Activated T-helper 1 cell treated with anti-CD3 and anti-CD28 coated beads, Interleukin-2, amount 50 U/mL, for 16 hours (primary cell): Measurements from ENCODE around the gene HIVEP3.

Experiments used
- DNase-seq, 2 donors: peaks; one replicate each; pipeline ENCODE4 v3.0.0-alpha.2; 2020; ENCODE audit warnings: low read depth in 1 of 2, low spot score in 1 of 2

The HIVEP3 gene

DNA sequence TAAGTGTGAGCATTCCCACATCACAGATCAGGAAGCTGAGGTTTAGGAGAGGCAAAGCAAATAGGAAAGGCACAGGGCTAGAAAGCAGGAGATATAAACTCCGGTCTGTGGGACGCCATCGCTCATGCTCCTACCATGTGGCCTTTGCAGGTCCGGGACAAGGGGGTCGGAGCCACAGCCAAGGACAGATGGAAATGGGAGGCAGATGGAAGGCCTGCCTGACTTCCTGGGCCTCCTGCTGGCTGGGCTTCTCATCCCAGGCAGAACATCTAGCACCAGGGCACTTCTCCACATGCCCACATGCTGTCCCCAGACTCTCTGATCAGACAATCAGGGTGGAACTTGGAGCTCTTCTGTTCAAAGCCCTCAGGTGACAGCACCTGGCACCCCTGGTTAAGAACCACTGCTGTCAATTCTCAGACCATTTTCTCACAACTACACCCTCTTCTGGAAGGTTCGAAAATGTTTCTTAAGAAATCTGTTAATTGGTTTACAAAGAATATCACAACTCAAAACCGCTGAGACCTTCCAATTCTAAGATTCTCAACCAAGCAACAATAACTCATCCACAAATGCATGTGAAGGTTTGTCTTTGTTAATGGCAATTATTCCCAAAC is 260.9 kb downstream of the HIVEP3 start:
- DNase-seq, result no peak

GRCh38 chr1:41656825-41657500 is 261.8 kb downstream of the HIVEP3 start:
- DNase-seq, result no peak

DNA sequence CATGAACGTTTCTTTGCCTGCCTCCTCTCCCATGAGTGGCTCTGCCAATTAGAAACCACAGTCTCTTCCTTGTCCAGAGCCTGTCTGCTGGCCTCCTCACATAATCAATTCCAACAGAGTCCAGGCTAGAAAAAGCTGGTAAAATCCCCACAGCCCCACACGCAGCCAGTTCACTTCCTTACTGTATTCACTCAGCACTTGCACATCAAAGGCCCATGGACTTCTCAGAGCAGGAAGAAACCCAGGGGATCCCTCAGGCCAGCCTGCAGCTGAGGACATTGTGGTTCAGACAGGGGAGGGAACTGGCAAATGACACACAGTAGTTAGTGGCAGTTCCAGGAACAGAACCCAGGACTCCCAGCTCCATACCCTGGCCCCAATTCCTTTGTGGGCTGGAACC is 262.7 kb downstream of the HIVEP3 start:
- no peak for DNase-seq

DNA sequence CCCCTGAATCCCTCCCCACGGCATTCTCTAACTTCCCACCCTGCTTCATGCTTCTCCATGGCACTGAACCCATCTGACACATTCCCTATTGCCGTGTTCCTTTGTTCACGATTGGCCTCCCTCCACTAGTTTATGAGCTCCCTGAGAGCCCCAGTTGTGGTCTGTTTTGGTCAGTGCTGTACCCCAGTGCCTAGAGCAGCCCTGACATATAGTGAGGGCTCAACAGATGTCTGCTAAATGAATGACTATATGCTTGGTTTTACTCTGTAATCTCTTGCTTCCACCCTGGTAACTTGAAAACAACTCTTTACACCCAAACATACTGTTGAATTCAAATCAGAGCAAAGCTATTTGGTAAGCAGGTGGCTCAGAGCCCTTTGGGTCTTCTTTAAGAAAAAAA is 263.1 kb downstream of the HIVEP3 start:
- DNase-seq, result no peak

DNA sequence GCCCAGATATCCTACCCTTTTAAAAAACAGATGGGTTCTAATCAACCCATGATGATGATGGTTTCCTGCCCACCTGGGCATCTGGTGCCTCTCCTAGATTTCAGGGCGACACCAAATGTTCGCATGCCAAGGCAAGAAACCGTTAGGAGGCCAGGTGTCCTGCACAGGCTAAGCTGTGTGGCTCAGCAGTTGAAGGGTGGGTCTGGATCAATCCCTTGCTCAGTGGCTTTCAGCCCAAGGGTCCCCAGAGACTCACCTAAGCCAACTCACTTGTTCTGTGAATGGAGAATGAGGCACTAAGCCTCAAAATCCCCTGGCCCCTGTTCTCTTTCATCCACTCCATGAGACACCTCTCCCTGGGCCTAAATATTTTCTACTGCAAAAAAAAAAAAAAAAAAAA is 265.1 kb downstream of the HIVEP3 start:
- no peak for DNase-seq

DNA sequence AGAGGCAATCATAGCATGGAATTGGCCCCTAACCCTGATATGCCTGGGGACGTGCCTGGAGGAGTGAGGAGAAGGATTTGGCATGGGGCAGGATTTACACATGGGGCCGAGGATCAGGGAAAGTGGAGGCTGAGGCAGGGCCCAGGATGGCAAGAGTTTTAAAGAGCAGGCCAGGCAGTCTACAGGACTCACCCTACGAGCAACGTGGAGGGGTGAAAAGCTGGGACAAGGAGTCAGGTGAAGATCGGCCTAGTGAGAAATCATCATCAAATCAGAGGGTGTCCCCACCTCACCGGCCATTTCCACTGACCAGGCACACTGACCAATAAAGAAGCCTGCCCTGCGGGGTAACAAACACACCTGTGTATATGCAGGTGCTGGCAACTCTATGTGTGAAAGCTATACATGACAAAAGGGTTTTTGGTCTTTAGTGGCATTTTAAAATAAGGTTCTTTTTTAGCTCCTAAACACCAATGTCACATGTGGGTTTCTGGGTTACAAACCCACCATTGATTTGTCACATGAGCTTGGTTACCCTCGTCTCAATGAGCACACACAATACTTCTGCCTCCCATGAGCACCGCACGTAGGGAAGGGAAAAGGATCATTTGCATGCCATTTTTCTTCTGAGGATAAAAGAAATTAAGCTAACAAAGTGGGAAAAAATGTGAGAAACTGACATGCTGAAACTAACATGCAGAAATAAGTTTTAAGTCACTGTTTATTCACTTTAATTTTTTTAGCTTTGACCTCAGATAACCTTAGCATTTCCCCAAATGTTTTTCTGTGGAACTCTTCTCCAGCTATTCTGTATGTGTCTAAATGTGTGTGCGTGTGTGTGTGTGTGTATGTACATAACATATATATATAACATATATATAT is 266.1 kb downstream of the HIVEP3 start:
- DNase-seq, result no peak

GRCh38 chr1:41650028-41650880 is 268.5 kb downstream of the HIVEP3 start:
- DNase-seq, result no peak

GRCh38 chr1:41649396-41650027 is 269.2 kb downstream of the HIVEP3 start:
- no peak for DNase-seq

DNA sequence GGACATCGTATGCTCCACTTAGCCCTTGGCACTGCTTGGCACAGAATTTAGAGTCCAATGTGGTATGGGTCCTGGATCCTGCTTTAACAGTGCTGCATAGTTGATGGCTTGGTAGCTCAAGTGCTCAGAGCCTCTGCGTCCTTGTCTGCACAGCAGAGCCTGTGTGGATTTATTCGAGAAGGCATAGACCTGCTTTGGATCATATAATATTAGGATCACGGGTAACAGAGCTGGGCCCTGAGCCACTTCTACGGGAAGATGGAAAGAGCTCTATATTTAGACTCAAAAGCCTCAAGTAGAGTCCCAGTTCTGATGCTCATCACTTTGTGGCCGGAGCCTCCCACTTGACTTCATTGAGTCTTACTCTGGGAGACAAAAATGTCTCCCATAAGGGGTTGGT is 269.9 kb downstream of the HIVEP3 start:
- DNase-seq, result no peak

DNA sequence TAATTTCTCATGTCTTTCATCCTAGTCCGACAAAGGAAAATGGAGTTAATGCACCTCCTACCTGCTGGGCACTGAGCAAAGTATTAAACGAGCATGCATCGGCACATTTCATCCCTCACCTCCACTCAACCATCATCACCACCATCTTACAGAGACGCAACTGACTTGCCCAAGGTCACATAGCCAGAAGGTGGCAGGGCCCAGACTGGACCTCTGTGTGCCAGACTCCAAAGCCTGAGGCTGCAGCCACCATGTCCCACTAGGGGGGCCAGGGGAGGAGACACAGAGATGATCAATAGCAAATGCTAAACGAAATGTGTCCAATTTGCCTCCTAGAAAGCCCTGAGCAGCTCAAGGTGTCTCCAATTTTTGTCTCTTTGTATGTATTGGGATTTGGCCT is 270.5 kb downstream of the HIVEP3 start:
- no peak for DNase-seq

GRCh38 chr1:41647221-41648135 is 271.2 kb downstream of the HIVEP3 start:
- no peak for DNase-seq

DNA sequence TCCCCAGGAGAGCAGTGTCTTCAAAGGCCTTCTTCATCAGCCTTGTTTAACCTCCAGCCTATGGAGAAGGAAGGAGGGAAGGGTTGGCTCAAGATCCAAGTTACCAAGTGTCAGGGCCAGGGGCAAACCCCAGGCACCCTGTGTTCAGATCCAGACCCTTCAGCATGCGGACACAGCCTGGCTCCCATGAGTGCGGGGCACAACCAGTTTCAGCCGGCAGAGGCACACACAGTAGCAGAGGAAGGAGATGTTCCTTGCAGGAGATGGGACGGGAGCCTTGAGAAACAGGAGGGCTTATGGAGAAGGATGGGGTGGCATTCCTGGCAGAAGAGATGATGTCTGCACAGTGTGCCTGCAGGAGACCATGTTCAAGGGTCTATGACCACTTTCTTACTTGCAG is 272.5 kb downstream of the HIVEP3 start:
- no peak for DNase-seq

GRCh38 chr1:41645062-41645461 is 273.7 kb downstream of the HIVEP3 start:
- no peak for DNase-seq

- DNase-seq, result no peak
Observed at GRCh38 chr1:41642922-41643821, 275.6 kb downstream of the HIVEP3 start.

DNA sequence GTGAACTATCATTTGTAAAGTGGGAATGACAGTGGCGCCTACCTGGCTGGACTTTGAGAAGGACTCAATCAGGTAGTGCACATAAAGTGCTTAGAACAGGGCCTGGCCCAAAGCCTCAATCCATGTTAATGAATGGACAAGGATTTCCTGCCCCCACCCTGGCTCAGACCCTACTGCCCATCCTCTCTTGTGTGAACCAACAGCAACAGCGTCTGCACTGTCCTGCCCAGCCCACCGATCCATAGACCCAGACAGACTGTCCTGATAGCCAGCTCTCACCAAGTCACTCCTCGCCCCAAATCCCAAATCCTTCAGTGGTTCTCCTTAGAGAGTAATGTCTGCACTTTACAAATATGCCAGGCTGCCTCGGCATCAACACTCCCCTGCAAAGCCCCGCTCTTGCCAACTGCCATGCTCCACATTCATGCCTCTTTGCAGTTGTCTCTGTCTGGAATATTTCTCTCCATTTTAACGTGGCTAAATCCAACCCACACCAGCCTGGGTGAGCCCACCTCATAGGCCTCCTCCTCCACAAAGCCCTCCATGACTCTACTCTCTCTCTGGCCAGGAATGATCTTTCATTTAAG is 276.7 kb downstream of the HIVEP3 start:
- DNase-seq, result no peak

DNA sequence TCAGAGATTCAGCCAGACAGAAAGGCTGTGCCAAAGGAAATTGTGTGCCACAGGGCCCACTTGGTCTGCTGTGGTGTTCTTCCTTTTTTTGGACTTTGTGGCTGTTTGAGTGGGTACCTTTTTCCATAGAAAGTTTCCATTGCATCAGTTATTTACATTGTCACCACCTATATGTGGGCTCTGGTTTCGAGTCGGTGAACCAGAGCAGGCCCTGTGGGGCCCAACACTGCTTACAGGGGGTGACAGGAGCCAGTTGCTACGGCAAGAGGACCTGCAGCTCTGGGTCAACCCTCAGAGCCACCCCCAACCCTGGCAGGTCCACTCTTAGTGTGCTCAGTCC is 277.3 kb downstream of the HIVEP3 start:
- no peak for DNase-seq

GRCh38 chr1:41640756-41641474 is 277.8 kb downstream of the HIVEP3 start:
- DNase-seq, result no peak
